HG03439 (cell line): ENCODE data around the gene FSTL1.

ENCODE experiments used
- ATAC-seq: cut with Tn5 transposase; IDR thresholded peaks from one replicate; pipeline ENCODE4 v1.9.1; 2021; ENCODE audit warnings: mild to moderate bottlenecking, moderate library complexity; ENCODE audit not compliant: unreplicated experiment

FSTL1 gene, protein sequence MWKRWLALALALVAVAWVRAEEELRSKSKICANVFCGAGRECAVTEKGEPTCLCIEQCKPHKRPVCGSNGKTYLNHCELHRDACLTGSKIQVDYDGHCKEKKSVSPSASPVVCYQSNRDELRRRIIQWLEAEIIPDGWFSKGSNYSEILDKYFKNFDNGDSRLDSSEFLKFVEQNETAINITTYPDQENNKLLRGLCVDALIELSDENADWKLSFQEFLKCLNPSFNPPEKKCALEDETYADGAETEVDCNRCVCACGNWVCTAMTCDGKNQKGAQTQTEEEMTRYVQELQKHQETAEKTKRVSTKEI

DNA sequence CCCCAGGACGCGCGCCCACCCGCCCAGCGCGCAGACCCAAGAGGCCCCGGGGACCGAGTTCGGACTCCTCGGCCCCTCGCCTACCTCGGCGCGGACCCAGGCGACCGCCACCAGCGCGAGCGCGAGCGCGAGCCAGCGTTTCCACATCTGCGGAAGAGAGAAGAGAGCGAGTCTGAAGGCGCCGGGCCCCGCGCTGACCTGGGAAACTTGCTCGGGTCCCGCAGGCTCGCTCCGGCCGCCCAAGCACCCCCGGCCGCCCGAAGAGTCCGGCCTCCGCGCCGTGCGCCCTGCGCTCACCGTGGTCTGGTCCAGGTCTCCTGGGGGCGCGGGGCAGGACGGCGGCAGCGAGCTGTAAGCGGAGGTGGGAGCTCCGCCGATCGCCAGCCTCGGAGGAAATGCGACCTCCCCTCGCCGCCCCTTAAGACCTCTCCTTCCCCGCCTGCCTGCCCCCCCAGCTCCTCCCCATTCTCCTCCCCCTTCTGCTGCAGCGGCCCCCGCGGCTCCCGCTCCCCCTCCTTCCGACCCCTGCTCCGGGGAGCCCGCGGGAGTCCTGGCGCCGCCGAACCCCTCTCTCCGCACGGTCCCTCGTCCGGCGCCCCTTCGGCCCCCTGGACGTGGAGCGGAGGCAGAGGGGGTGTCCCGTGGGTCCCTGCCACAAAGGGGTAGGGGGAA lies at the start of gene FSTL1:
TSS of gene FSTL1 (minus strand) at position 393 of the 672 bp plus-strand sequence. CDS start at position 147, 246 bp downstream.
- no peak for ATAC-seq

DNA sequence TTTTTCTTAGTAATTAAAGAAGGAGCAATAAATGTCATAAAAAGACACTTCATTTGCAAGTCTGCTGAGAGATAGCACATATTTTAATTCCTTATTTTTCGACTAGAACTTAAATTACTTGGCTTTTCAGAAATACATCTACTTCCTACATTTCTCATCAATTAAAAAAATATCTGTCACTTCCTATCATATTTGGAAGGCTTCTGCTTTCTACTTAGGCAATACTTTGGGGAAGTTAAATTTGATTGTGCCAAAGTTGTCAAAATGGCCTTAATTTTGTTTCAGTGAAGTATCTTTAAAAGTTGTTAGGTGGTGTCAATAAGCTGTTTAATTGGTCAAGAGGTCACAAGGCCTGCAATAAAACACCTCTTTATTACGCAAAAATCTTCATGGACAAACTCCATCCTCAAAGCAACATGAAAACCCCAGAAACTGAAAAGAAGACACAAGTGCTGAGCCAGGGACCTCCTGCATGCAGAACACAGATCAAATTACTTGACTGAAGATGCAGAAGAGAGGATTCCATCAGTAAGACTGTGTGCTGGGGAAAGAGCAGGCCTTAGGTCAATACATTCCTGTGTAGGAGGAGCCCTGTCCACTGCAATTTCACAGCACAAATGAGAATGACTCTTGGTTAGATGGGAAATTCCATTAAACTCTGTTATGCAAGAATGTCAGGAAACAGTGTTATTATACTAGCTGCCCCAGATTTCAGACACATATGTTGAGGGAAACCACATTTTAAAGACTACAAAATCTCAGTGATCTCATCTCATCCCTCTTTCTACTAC lies 48.0 kb upstream of the FSTL1 start:
- no peak for ATAC-seq

DNA sequence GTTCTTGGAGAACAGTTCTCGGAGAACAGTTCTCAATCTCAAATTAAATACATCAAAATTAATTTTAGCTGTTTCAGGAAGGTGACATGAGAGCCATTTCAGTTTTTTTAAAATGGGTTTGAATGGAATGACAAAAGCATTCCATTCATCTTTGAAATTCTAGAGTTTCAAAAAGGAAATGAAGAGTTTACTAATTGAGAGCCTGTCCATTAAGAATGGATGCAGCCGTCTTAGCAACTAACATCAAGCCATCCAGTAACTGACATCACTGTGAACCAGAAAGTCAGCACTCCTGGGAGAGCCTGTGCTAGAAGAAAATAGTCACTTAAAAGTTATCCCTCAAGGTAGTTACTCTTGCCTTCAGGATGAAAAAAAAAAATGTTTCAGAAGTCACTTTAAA lies 47.0 kb upstream of the FSTL1 start:
- no peak for ATAC-seq

DNA sequence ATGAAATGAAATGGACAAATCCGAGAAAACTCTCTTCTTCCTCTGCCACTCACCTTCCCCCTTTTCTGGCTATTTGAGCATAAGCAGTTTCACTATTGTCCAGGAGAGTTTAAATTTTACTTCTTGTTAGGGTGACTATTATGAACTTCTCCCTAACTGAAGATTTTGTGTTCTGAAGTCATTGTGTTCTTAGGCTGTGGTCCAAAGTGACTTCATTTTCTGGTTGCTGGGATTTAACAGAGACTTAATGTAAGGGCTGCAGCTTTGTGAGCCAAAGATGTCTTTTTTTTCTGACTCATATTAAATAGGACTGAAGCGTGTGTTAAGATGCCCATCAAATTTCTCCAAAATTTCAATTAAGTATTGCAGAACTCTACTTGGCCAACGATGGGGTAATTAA lies 46.5 kb upstream of the FSTL1 start:
- ATAC-seq: no peak

DNA sequence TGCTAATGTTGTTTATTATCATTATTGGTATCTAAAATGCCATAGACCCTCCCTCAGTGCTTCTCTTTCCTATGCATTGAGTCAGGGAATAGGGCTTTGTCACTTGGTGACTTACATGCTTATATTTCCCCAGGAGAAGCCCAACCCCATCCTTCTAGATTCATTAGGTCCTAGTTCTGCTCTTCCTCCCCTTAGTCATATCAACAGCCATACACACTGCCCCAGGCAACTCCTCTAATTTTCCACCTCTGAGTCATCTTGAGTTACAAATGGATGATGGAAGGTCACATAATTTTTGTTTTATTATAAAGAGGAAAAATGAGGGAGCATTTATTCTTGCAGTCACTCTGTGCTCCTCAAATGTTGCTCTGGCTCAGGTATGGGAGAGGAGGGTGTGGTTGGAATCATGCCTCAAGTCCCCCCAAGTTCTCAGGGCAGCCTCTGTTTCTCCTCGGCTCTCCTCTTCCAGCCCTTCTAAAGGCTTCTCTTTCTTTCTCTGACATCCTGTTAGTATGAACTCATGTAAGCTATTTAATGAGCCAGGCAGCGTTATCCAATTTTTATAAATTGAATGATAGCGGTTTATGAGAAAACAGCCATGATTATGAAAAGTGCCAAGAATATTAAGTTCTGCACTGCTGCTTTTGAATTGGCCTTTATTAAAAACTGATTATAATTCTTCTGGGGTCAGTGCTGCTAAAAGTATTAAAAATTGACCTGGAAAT lies 45.6 kb upstream of the FSTL1 start:
- no peak for ATAC-seq

DNA sequence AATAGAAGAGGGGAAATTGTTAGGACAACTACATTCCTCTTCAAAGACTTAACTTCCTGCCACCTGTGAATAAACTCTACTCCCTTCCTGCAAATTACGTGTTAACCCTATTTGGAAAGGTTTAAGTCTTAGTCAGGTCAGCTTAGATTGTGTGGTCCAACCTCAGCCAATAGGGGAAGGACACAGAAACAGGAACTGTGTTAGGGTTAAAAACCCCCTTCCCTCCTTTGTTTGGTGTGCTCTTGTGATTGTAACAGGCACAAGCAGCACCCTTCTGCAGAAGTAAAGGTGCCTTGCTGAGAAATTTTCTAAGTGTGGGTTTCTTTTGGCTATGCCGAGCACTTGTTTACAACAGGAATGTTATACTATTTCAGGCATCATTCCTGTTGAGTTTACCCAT lies 45.0 kb upstream of the FSTL1 start:
- ATAC-seq: no peak

DNA sequence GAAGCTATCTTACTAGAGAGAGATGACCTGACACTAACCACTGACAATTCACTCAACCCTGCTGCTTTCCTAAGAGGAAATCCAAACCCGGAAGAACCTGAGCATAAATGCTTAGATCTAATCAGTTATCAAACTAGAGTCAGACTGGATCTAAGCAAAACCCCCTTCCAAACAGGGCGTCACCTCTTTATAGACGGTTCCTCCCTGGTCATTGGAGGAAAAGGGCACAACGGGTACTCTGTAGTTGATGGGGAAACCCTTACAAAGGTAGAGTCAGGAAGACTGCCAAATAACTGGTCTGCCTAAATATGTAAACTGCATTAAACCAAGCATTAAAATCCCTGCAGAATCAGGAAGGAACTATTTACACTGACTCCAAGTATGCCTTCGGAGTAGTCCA lies 41.3 kb upstream of the FSTL1 start:
- no peak for ATAC-seq

DNA sequence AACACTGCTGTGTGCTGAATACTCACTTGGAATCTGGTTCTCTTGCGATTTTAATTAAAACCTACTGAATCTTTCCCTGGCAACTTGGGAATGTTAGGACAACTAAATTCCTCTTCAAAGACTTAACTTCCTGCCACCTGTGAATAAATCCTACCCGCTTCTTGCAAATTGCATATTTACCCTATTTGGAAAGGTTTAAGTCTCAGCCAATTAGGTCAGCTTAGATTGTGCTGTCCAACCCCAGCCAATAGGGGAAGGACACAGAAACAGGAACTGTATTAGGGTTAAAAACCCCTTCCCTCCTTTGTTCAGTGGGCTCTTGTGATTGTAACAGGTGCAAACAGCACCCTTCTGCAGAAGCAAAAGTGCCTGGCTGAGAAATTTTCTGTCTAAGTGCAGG lies 38.6 kb upstream of the FSTL1 start:
- no peak for ATAC-seq

DNA sequence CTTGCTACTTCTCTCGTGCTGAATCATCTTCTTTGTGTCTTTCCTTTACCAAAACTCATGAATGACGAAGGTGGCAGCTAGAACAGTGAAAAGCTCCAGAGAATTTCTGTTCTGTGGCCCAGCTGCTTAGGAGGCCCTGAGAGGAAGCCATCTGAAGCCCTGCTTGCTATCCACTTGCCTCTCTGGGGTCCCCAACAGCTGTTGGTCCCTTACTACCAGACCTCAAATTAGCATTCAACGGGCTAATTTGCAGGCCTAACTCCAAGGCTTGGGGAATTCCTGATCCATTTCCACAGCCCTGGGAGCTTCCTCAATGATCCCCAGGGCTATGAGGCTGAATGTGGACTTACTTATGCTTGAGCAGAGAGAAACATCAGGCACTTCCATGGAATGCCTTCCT lies 37.5 kb upstream of the FSTL1 start:
- no peak for ATAC-seq

DNA sequence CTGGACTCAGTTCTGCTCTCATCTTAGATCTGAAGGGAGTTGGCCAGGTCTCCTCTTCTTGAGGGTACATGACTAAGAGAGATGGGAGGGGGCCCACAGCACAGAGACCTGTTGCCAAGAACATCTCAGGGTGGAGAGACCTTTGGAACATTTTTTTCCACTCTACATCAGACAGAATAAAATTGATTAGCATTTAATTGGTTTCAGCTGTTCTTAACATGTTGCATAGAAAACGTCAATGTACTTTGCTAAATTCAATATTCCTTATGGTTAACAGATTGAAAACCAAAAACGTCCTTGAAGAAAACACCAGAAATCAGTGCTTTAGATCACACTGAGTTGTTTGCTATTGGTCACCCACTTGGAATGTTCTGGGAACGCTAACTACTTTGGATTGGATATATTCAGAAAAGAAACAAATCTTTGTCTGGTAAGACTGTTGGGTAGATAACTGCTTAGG lies 36.4 kb upstream of the FSTL1 start:
- no peak for ATAC-seq

DNA sequence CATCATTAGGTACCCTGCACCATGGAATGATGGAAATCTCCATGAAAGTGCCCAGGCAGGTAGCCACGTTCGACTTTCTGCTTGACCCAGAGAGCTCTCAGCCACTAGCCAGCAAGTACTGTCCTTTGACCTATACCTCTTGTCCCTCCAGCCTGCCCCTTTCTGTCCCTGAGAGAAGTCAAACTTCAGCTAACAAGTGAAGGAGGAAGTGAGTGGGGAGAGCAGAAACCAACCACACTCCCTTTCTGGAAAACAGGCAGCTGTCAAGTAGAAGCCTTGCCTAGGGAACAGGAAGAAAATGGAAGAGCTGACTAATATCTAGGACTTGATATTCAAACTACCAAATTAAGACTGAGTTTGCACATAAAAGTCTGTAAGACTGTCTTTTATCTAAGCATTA lies 30.3 kb upstream of the FSTL1 start:
- no peak for ATAC-seq

DNA sequence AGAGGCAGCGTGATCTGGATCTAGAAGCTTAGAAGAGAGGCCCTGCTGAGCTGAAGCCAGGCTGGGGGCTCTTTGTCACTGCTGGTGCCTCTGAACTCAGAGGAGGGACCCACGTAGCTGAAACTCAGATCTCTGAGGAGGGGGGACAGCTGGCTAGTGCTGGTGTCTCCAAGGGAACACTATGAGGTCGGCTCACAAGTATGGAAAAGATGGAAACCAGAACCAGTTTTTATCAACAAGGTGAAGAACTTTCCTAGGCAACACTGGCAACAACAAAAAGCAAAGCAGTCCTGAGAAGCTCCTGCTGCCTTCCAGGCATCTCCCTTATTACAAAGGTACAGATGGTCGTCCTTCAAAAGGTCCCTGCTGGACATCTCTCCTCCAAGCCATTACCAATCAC lies 27.0 kb upstream of the FSTL1 start:
- no peak for ATAC-seq

DNA sequence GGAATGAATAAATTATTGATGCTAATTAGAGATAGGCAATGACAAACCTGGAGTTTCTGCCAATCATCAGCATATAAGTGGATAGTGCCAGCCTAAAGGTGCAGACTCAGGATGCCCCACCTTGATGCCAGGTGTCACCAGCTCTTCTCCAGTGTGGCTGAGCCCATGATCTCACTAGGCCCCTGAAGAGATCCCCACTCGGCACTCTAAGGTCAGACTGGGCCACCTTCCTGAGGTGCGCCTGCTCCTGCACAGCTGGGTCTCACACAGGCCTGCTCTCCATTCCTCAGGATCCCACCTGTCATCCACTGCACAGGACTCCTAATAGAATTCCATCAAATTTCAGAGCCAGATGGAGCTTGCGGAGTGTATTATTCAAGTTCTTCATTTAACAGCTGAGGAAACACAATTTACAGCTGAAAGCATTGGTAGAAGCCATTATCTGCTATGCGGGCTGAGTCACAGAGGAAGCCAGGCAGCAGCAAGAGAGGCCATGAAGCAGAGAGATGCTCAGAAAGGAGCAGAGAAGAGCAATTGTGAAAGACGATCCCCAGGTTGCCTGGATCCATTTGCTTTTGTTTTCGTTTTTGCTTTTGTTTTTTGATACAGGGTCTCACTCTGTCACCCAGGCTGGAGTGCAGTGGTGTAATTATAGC lies 25.1 kb upstream of the FSTL1 start:
- no peak for ATAC-seq

DNA sequence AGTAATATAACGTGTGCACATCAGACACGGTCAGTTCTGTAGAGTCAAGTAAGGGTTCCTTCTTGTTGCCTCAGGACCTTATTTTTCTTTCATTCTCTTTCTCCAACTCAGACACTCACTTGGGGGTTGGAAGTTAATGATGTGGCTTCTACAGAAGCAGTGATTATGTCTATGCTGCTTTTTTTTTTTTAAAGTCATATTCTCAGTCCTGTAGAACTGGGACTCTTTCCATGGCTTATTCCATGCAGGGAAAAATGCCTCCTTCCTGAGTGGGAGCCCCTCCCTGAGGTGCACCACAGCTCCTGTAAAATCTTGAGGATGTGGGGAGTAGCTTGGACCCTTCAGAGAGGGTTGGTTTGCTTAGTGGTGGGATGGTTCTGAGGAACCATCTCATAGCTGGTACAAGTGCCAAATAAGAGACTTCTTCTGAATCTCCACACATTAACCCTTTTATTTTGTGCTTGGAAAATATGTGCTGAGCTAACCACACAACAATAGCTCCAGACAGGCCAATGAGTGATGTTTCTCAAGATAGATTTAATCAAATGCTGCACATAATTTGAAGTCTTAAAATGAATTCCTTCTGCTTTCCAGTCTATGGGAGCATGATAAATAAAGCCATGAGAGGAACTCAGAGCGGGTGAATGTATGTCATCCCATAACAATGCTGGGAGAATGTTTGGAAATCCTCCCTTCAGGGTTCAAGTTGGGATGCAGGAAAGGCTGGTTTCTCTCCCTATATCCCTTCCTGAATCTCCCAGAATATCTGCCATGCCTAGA lies 23.3 kb upstream of the FSTL1 start:
- ATAC-seq: no peak

DNA sequence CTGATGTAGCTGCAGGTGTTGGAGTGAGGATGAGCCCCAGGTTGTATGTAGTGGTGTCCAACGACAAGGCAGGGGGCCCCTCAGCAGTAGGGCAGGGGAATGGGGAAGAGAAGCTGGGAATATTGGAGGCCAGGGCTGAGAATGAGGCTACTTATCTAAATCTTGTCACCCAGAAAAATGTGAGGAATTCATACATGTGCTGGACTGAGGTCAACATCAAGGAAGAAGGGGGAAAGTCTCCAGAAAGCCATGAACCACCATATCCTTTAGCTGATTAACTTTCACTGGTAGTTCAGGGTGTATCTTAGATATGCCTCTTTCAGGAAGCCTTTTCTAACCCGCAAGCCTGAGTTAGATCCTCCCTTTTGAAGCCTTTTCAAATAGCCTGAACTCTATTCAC lies 22.6 kb upstream of the FSTL1 start:
- no peak for ATAC-seq

DNA sequence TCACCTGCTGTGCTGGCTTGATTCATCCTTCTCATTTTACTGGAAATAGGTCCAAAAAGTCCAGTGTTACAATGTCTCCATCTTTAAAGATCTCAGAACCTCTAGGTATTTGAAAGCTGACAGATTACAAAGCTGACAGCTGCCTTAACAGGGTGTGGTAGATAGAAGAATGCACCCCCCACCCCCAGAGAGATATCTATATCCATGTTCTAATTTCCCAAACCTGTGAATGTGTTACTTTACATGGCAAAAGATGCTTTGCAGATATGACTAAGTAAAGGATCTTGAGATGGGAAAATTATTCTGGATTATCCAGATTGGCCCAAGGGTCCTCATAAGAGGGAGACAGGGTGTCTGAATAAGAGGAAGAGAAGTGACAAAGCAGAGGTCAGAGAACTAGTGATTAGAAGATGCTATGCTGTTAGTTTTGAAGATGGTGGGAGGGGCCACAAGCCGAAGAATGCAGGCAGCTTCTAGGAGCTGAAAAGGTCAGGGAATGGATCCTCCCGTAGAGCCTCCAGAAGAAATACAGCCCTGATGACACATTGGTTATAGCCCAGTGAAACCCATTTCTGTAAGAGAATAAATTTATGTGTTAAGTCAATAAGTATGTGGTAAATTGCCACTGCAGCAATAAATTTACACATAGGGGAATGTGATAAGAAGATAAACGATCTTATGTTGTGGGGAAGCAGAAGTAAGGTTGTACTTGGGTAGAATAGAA lies 21.5 kb upstream of the FSTL1 start:
- ATAC-seq: no peak

DNA sequence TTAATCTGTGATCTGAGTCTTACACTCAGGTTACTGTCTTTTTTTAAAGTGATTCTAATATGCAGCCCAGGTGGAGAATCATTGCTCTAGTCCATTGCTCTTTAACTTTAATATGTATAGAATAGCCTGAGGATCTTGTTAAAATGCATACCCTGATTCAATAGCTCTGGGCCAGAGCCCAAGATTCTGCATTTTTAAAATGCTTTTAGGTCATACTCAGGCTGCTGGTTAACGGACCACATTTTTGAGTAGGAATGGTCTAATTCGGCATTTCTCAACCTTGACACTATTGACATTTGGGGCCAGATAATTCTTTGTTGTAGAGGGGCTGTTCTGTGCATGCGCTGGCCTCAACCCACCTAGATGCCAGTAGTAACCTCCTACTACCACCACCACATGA lies 20.9 kb upstream of the FSTL1 start:
- no peak for ATAC-seq

DNA sequence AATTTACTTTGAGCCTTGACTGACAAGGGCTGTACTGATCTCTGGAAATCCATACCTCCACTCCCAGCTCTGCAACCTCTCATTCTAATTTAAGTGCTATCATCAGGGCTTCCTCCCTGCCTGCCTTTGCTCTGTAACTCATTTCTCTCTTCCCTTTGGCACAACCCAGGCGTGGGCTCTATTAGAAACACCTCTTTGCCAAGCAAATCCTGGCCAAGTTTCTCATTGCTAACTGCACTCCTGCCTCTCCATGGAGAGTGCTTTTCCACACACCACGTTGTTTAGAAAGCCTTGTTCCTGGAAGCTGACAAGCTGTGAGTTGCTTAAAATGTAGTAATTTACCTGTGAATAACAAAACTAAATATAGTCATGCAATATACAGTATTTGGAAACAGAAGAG lies 20.1 kb upstream of the FSTL1 start:
- no peak for ATAC-seq

DNA sequence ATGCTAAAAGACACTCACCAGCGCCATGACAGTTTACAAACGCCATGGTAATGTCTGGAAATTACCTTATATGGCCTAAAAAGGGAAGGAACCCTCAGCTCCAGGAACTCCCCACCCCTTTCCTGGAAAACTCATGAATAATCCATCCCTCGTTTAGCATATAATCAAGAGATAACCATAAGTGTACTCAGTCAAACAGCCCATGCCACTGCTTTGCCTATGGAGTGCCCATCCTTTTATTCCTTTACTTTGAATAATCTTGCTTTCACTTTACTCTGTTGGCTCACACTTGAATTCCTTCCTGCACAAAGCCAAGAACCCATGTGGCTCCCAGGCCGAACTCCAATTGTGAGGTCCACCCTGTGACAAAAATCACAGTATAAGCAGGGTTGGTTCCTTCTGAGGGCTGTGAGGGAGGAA lies 19.1 kb upstream of the FSTL1 start:
- ATAC-seq: no peak
